IPS-18c (cell line): Measurements from ENCODE around the gene SLC6A13.

ENCODE experiments used
- H3K4me3 ChIP-seq: 2 replicates; pipeline ENCODE4 v1.7.0; 2013; ENCODE audit warnings: low read depth, mild to moderate bottlenecking, low read length, moderate library complexity; ENCODE audit not compliant: insufficient read depth
- H3K9me3 ChIP-seq: one replicate; pipeline ENCODE4 v1.6.1; 2013; ENCODE audit warnings: mild to moderate bottlenecking, low read length, moderate library complexity; ENCODE audit not compliant: control insufficient read depth, insufficient read depth

SLC6A13 gene

DNA sequence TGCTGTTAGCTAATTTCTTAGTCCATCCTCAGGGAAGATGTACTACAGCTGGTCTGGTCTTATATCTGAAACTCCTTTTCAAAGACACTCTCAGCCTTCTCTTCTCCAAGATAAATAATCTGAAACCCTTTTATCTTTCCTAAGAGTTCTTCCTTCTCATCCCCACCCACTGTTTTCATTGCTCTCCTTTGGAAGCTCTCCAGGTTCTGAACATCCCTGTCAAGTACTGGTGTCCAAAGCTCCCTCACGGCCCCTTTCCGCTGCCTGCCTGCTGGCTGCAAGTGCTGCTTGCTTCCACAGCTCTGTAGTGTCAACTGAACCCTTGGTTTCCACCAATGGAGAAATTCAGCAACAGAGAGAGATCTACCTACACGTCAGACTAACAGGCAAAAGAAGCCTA lies 6.6 kb upstream of the SLC6A13 start:
- Histone ChIP-seq H3K9me3 (no peaks in the 10 kb centered on the region), H3K4me3 (no peak overlapping the region)

GRCh38 chr12:268483-268840 lies 5.8 kb upstream of the SLC6A13 start:
- Histone ChIP-seq H3K4me3 (no peak overlapping the region), H3K9me3 (no peaks in the 10 kb centered on the region)

DNA sequence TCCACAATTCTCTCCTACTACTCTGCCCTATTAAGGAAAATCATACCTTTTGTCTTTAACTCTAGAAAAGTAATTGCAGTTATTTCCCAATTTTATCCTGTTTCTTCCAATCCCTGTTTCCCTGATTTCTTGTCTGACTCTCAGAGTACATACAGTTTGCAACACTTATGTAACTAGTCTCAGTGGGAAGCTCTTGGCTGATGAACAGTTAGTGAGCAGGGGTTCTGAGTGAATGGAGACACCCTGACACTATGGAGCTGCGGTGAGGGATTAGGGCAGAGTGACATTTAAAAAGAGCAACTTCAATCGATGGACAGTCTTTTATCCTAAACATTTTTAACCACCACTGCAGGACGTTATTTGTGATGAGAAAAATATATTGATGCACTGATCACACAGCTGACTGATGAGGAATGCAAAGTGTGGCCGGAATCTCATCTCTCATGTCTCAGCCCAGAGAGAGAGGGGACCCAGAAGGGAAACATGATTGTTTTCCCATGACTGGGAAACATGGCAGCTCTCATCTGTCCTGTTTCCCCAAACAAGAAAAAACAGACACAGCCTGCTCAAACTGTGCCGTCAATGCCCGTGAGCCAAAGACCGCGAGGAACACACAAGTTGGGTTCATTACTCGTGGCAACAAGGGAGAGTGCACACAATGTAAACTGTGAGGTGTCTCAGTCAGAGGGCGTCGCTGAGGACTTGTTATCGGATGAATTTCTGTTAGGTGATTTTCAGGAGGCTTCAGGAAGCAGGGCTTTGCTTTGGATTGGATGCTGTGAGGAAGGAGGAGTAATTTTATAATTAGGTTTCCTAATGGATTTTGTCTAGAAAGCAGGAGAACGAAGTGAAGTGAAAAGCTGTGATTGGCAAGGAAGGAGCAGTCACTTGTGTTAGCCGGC lies 5.2 kb upstream of the SLC6A13 start:
- no peak overlapping the region for H3K4me3 ChIP-seq

DNA sequence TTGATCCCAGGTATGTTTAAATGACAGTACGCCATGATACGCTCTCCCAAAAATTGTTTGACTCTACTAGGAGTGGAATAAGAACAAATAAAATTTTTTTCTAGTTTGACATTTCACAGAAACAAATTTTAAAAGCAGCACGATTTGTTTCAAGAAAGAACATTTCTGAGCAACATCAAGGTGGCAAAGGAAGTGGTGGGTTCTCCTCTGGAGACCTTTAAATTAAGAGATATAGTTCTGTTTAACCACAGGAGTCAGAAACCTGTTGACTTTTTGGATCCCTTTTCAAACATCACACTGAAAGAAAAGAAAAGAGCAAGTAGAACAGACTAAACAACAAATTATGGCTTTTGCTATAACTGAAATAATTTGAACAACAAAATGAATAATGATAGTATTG lies 2.5 kb upstream of the SLC6A13 start:
- no peak overlapping the region for H3K4me3 ChIP-seq
- no peaks in the 10 kb centered on the region for H3K9me3 ChIP-seq

More for the DNA sequence above, 5.2 kb upstream of the SLC6A13 start:
- H3K9me3 ChIP-seq: no peaks in the 10 kb centered on the region

GRCh38 chr12:264269-264668 lies 1.6 kb upstream of the SLC6A13 start:
- no peak overlapping the region for H3K4me3 ChIP-seq
- H3K9me3 ChIP-seq: no peaks in the 10 kb centered on the region

DNA sequence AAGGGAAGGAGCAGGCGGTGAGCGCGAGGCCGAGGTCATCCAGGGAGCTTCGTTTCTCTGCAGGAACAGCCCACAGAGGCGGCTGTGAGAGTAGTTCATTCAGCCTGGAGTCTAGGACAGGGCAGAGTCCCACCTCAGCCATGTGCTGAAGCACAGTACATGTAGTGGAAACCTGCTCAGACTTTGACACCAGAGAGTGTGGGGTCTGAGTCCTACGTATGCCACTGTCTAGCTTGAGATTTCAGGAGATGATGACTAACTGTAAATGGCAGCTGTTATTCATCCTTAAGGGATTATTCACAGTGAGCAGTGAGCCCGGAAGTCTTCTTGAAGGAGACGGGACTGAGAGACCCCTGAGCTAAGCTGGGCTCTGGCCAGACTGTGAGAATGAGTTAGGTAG lies 938 bp upstream of the SLC6A13 start:
- no peaks in the 10 kb centered on the region for H3K9me3 ChIP-seq

DNA sequence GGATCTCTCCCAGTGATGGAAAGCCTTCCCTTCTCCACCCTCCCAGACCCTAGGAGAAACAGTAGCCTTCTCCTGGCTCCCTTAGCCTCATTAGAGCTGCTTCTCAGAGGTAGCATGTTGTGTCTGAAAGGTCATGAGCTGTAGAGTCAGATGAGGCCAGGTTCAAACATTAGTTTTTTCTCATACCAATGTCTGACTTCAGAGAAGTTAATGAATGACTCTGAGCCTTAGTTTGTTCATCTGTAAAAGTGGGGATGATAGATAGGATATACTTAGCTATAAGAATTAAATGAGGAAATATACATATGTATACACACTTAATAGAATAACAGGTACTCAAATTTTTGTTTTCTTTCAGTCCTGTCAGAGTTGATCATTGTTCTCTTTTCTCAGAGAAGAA lies 523 bp downstream of the SLC6A13 start:
- H3K4me3 ChIP-seq: no peak overlapping the region
- no peaks in the 10 kb centered on the region for H3K9me3 ChIP-seq

More for the DNA sequence above, 938 bp upstream of the SLC6A13 start:
- no peak overlapping the region for H3K4me3 ChIP-seq

GRCh38 chr12:257521-258321 lies 4.9 kb downstream of the SLC6A13 start:
- Histone ChIP-seq H3K9me3 (no peaks in the 10 kb centered on the region), H3K4me3 (no peak overlapping the region)

DNA sequence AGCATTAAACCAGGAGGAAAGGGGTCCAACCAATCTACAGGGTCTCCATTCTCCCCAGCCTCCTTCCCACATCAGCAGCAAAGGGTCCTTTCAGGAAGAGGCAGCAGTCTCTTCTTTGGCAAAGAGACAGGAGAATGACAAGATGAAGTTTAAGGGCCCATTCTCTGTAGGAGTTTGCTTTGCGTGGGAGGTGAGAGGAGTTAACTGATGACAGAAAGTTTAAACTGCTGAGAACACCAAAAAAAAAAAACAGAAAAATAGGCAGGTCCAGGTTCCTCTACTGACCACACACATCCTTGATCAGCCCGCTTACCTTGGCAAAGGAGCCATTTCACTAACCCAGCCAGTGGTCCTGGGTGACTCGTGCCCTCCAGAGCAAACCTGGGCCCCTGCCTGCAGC lies 5.7 kb downstream of the SLC6A13 start:
- Histone ChIP-seq H3K4me3 (no peak overlapping the region), H3K9me3 (no peaks in the 10 kb centered on the region)

GRCh38 chr12:256225-256624 lies 6.4 kb downstream of the SLC6A13 start:
- no peak overlapping the region for H3K4me3 ChIP-seq
- no peaks in the 10 kb centered on the region for H3K9me3 ChIP-seq

GRCh38 chr12:254912-255311 lies 7.7 kb downstream of the SLC6A13 start:
- Histone ChIP-seq H3K4me3 (no peak overlapping the region), H3K9me3 (no peaks in the 10 kb centered on the region)

DNA sequence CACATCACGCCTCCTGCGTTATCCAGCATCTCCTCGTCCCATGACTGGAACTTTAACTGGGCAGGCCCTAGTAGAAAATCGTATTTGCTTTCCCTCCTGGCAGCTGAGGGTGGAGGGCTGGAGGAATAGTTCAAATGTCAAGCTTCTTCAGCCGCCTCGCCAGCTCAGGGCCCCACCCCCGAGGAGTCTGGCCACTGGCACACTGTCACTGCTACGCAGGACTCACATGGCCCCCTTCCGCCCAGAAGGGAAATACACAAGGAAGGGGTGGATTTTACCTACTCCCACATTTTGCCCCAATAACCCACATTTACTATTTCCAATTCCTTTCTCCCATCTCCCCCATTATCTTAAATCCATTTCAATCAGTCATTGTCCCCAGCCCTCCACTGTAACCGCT lies 8.6 kb downstream of the SLC6A13 start:
- no peaks in the 10 kb centered on the region for H3K9me3 ChIP-seq
- no peak overlapping the region for H3K4me3 ChIP-seq

- Histone ChIP-seq H3K4me3 (no peak overlapping the region), H3K9me3 (no peaks in the 10 kb centered on the region)
Measured at GRCh38 chr12:253116-253831, 9.4 kb downstream of the SLC6A13 start.

DNA sequence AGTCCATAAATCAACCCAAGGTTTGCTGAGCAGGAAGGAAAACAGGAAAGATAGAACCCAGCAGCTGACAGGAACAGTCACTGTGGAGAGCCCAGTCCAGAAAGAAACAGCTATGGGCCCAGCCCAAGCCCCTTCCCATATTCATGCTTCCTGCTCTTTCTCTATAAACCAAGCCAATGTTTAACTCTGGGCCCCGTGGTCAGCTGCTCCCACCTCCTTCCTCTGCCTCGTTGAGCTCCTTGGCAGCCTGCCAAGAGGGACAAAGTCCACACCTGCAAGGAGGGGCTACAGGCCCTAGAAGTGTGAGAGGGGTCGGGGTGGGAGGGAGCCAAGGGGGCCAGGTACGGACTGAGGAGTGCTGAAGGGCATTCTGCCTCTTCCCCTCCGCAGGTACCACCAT lies 10.0 kb downstream of the SLC6A13 start:
- Histone ChIP-seq H3K9me3 (no peaks in the 10 kb centered on the region), H3K4me3 (no peak overlapping the region)

DNA sequence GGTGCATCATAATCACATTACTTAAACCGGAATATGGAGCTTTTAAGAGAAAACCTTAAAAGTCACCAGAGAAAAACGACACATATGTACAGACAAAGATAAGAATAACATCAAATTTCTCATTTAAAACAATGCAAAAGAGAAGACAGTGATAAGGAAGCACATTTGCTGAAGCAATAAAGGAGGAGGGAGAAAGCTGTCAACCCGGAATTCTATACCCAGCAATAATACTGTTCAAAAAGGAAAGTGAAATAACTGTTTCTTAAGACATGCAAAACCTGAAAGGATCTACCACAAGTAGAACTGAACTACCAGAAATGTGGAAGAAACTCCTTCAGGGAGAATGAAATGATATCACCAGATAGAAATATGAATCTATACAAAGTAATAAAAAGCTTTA lies 15.4 kb downstream of the SLC6A13 start:
- H3K4me3 ChIP-seq: no peak overlapping the region
- H3K9me3 ChIP-seq: no peaks in the 10 kb centered on the region

DNA sequence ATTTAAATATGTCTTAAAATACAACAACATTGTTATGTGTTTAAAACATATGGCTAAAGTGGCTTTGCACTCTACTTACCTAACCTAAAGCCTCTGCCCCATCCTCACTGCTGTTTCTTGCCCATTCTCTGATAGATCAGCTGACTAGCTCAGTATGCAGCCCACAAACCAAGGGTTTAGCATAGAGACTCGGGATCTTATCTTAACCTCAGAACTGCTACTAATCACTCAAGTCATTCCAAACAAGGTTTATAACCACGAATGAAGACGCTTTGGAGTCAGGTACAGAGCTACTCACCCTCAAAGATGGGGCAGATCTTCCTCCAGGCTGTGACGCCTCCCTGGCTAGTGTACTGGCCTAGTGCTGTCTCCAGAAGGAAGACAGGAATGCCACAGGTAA lies 19.3 kb downstream of the SLC6A13 start:
- H3K4me3 ChIP-seq: no peak overlapping the region
- no peaks in the 10 kb centered on the region for H3K9me3 ChIP-seq

- Histone ChIP-seq H3K4me3 (no peak overlapping the region), H3K9me3 (no peaks in the 10 kb centered on the region)
Measured at GRCh38 chr12:242496-242895, 20.1 kb downstream of the SLC6A13 start.

GRCh38 chr12:241266-241665 lies 21.4 kb downstream of the SLC6A13 start:
- Histone ChIP-seq H3K9me3 (peaks cover 4% of the 10 kb centered on the region), H3K4me3 (no peak overlapping the region)
